ENCODE results near the gene REN.

REN gene

DNA sequence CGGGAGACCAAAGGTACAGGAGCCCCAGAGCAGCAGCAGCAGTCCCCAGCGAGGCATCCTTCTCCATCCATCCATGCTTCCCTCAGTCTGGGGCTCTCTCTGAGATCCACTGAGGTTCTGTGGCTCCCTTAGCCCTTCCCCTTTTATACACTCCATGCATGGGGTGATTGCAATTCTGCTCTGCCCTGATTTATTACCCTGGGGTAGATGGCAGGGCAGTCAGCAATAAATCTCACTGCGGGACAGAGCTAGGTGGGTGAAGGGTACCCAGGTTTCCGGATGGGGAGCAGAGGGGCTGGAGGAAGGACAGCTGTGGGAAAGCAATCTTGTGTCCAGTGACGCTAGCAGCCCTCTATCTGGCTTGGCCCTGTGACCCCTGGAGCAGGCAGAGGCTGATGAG, at the start of gene REN:
TSS of gene REN (minus strand) at position 119 of the 400 bp plus-strand sequence. CDS start at position 75, 44 bp downstream.
- no peak for DNase-seq

DNA sequence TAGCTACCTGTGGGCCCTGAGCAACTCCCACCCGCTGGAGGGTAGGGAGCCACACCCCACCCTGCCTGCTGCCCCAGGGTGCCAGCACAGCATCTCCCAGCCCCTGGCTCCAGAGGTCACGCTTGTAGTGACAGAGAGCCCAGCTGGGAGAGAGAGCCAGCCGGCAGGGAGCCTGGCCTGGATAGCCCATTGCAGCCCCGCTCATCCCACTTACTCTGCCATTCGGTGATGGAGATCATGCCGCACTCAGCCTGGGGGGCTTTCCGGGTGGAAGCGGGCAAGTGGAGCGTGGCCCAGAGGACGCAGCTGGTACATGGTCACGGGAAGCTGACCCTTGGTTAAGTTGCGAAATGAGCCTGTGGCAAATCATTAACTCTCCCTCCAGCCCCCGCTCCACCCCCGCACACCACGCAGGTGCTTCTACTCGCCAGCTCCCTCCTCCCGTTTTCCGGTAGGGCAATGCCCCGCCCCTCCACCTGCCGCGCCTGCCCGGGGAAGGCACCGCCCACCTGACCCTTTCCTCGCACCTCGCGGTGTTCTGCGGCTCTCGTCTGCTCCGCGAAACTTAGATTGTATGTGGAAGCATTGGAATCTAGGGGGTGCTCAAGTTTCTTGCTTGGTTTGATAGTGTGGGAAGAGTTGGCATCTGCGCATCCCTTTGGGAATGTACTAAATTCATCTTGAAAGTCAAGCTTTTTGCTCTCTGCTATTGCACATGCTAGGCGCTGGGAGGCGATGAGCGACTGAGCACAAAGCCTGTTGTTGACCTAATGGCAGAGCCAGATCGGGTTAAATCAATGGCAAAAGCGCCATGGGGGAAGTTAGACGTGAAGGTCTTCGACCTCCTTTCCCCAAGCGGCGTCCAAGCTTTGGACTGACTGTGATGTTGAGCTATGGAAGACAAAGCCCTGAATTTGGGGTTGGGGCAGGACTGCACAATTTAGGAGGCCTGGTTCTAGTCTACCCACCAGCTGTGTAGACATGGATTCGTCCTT, 47.8 kb upstream of the REN start, which contains the start of gene GOLT1A:
TSS of gene GOLT1A (minus strand) at position 321 of the 995 bp plus-strand sequence. CDS start at position 239, 82 bp downstream.
- DNase-seq, result peak; percentile 72

DNA sequence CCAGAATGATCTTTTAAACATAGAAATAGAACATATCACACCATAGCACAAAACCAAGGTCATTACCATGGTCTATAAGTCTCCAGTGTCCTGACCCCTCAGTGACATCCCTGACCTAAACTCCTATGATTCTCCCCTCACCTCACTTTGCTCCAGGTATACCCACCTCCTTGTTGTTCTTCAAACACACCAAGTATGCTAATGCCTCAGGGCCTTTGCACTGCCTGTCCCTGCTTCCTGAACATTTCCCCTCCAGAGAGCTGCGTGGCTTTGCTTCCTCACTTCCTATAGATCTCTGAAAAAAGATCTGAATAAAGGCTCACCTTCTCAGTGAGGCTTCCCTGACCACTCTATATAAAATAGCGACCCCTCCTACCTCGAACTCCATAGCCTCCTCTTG, 46.6 kb upstream of the REN start:
- no peak for DNase-seq

DNA sequence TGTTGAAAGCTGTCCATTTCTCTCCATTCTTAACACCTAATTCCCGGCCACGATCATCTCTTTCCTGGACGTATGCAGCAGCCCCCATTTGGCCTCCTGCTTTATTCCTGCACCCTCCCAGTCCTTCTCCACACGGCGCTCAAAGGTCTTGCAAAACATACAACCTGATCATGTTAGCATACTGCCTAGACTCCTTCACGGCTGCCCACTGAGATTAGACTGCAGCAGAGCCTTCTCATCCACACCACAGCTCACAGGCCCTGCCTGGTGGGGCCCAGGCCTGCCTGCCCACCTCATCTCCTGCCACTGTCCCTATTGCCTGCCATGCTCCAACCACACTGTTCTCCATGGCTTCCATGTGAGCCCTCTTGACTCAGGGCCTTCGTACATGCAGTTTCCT, 44.9 kb upstream of the REN start:
- no peak for DNase-seq

DNA sequence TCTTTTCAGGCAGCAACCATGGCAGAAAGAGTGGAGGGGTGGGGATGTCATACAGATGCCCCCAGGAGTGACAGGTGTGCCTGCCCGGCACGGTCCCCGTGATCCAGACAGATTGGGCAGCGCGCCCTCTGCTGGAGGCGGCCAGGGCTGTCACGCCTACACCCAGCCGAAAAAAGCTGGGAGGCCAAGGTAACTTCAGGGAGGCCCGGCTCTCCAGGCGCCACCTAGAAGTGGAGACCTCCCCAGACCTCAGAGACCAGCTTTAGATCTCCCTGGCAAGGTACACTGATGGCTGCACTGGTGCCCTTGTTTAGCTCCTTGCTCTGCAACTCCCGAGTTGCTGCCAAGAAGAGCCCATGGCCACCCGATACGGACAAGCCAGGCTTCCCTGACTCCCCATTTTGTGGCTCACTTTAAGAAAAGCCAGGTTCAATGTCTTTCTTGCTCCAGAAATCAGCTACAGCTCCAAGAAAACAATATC, 41.0 kb upstream of the REN start:
- peak; percentile 14 for DNase-seq

DNA sequence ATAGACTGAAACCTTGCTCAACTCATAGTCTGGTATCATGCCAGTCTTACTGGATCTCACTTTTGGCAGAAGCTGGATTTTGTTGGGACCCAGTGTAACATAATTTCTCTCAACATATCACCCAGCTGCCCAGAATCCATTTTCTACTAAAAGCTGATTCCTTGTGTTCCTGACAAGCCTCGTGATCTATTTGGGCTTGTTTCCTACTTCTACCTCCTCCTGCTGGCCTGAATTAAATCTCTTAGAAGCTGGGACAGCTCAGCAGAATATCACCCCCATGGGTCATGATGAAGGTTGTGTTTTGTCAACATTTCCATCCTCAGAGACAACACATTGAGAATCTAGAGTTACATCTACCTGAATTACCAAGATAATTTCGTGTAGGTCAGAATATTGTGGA, 40.0 kb upstream of the REN start:
- DNase-seq, result peak; percentile 34

DNA sequence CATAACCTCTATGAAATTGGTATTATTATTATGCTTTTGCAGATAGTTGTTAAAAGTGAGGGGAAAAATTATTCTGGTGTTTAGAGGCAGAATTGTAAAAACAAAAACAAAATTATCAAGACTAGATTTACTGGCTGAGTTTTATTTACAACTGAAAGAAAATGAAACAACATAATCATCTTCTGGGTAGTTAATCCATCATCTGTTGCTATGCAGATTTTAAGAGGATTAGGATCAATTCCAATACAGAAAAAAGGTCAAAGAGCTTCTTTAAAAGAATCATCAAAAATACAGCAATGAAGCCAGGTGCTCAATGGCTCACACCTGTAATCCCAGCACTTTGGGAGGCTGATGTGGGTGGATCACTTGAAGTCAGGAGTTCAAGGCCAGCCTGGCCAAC, 39.3 kb upstream of the REN start:
- DNase-seq, result no peak

DNA sequence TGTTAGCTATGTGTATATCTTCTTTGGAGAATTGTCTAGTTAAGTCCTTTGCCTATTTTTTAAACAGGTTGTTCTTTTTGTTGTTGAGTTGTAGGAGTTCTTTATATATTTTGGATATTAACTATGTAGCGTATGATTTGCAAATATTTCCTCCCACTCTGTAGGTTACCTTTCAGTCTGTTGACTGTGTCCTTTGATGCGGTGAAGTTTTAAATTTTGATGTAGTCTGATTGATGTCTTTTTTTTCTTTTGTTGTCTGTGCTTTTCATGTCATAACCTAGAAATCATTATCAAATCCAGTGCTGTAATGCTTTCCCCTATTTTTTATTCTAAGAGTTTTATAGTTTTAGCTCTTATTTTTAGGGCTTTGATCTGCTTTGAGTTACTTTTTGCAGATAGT, 38.8 kb upstream of the REN start:
- no peak for DNase-seq

DNA sequence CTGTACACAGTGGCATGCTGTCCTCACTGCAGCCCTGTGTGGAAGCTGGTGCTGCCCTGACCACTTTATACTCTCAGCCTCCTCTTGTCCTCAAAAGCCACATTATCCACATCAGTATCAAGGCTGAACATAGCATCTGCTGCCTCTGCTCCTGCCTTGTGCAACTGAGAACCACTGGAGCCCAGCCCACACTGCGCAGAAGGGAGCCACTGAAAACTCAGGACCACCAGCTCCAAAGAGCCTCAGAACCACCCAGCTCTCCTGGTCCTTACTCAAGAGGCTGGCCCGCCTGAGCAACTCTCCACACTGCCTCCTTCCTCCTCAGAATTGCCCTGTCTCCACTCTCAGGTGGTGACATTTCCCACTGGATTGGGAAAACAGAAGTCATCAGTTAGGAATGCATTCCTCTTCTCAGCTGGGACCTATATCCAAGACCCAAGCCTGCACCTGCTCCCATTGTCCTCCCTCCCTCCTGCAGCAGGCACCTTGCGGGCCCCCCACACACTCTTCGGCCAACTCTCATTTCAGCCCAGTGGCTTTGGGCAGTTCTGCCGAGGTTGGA, 37.1 kb upstream of the REN start:
- no peak for DNase-seq

DNA sequence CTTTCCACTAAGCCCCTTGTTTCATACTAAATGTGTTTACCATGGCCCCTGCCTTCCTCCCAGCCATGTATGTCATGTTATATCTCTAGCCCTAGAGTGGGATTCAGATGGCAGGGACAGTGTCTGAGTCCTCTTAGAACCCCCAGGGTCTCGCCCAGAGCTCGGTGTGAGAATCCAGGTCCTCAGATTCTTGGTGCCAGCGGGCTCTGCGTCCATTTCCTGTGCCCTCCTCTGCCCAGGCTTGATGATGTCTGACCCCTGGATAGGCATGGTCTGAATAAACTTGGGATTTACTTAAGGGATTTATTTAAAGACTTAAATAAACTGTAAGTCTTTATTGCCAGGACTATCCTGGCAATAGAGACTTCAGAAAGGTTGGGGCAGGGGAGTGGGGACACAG, 36.3 kb upstream of the REN start:
- no peak for DNase-seq

DNA sequence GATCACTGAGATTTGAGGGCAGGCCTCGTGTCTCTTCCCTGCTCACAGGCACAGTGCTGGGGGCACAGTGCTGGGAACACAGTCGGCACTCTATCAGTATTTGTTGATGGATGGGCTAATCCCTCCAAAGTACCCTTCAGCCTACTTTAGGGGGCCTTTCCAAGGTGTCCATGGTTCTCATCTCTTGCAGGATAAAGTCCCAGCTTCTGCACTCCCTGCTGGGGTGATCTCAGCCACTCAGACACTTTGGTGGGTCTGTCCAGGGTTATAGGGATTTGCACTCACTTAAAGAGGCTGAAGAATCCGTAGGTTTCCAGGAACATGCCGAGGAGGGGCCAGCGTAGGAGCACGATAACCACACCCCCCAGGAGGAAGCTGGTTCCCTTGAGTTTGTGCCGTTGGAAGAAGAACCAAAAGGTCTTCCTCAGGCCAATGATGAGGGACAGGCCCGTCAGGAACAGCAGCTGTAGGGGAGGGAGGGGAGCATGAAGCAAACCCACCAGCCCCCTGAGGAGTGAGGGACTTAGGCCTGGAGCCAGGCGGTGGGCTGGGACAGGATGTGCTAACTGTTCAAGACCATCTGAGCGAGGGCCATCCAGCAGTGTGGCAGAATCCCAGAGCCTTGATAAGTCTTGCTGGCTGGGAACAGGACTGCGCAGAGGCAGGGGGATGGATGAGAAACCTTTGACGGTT, 35.4 kb upstream of the REN start:
- no peak for DNase-seq

DNA sequence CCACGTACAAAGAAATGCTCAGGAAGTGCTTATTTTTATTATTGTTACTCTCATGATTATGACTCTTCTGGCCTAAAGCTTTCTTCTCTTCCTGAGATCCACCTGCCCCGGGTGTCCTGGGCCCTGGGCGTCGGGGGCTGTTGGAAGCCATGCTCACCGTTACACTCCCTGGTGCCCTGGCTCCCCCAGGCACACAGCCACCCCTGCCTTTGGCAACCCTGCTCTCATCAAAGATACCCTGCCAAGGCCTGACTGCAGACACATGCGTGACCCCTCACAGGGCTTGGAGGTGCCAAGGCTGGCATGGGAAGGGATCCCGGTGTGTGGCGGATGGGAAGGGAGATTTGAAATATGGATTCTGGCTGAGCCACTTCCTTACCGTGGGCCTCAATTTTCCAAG, 33.4 kb upstream of the REN start:
- no peak for DNase-seq

DNA sequence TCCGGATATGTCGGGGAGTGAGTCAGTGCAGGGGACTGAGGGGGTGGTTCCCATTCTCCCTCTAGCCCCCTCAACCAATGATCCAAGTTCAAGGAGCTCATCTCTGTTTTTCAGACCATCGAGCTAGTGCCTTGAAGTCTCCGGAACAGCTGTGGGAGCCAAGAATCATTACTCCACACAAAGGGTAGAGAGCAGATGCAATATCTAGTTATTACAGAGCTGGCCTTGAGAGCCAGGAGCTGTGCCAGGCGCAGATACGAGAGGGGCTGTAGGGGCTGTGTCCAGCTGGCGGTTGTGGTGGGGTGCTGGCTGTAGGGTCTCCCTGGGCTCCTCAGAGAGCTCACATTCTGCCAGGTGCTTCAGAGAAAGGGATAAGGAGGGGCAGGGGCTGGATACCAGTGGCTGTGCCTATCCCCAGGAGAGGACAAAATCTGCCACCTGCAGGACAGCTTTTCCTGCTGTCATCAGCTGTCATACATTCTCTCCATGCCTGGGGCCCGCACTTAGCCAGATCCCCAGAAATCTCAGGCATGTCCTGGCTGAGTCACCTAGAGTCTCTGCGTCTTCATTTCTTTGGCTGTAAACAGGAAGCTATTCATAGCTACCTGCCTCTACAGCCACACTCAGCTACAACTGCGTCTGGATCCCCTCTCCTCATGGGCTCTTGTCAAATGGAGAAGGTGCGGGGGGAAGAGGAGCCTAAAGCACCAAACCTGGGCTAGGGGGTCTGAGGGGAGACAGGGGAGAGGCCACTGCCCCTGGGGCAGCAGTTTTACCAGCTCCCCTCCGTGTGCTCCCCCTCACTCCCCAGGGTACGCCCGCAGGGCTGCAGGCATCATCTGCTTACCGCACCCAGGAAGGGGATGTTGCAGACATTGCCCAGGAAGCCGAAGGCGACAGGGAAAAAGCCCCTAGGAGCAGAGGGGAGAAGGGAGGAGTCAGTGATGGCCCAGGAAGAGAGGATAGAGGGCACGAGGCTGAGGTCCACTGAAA, 32.5 kb upstream of the REN start:
- peak; percentile 69 for DNase-seq

DNA sequence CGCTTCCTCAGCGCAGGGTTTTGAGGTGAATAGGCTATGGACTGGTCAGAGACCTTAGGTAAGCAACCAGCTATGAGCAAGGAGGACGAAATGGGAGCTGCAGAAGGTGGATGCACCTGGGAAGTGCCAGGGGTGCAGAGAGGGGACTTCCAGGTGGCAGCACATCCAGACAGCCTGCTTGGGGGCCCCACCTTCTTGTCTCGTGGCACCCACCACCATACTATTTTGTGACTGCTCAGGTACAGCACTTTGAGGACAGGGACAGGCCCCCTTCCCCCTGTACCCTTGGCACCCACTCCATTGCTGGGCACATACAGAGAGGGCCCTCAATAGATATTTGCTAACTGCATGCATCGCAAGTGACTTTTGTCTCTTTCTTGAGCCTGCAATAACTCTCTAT, 30.9 kb upstream of the REN start:
- no peak for DNase-seq

DNA sequence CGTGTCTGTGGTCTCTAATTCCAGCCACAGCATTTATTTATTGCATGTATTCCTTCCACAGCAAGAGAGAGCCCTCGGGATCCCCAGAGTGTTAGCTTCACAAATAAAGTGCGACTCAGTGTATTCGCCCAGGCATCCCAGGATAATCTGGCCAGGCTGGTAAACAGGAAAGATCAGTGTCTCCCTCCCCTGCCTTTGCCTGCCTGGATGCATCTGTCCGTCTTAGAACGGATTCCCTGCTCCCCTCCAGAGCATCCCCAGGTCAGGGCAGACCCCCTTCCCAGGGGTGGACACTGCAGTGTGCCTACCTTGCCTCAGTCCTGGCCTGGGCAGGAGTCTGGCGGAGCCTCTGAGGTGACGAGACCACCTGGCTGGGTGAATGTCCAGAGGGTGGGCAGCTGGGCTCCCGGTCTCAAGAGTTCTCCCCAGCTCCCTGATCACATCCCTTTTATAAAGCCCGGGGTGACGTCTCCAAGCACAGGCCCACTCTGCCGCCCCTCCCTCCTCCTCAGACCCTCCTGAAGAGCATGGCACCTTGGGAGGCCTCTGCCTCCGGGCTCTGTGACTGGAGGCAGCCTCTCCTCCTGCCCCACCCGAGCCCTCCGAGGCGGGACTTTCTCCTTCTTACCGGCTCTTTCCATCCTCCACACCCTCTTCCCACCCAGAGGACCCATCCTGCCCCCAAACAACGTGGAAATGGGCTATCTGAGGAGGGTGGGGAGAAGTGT, 30.1 kb upstream of the REN start, which contains the start of gene KISS1:
TSS of gene KISS1 (minus strand) at position 424 of the 728 bp plus-strand sequence. CDS start 3,615 bp downstream, outside the sequence.
- DNase-seq, result no peak

DNA sequence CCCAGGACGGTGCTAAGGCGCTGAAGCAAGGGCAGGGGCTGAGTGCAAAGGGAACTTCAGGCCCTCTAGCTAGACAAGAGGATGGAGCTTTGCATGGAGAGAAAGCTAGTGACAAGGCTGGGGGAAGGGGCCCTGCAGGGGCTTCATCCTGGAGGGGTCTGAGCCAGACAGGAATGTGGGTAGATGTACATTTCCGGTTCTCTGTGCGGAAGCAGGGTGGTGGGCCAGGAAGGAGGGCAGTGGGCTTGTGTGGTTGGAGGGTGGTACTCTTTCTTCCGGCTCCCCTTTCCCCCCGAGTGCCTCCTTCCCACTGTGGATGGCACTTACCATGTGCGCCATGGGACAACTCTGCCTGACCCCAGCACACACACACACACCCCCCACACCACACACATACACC, 28.6 kb upstream of the REN start:
- no peak for DNase-seq

DNA sequence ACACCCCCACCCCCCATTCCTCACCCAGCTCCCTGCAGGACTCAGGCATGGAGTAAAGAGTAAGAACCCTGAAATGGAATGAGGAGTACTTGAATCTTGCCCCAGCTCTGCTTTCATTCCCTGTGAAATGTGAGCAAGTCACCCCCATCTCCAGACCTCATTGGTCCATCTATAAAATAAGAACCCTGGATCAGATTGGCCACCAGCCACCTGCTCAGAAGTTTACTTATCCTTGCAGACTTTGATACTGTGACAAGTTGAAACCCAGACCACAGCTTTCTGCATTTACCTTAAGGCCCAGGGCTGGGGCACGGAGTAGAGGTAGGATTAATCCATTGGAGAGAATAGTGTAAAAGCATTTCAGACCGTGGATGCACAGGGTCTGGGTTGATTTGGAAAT, 27.9 kb upstream of the REN start:
- no peak for DNase-seq

DNA sequence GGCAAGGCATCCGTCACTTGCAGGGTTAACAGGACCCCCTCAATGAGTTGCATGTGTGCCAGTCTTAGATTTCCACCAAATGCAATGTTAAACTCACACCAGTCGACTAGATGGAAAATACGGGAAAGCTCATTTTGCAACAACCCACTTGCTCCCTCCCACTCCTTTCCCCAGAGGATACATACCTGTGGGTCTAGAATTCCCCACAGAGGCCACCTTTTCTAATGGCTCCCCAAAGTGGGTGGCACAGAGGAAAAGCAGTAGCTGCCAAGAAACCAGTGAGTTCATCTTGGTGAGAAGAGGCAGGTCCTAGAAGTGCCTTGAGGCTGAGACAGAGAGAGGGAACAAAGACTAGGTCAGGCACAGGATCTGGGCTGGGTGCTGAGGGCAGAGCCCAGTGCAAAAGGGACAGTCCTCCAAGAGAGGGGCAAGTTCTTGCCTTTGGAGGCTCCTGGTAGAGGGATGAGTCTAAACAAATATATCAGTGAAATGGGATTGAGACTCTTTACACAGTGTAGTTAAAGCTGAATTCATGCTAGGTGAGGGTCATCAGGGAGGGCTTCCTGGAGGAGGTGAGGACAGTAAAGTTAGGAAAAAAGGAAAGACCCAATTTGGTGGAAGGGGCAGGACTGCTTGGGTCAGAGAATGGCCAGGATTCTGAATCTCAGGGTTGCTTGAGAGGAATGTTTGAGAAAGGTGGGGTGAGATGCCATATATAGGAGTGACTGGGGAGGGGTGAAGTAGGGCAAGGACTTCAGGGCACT, 26.6 kb upstream of the REN start:
- no peak for DNase-seq

DNA sequence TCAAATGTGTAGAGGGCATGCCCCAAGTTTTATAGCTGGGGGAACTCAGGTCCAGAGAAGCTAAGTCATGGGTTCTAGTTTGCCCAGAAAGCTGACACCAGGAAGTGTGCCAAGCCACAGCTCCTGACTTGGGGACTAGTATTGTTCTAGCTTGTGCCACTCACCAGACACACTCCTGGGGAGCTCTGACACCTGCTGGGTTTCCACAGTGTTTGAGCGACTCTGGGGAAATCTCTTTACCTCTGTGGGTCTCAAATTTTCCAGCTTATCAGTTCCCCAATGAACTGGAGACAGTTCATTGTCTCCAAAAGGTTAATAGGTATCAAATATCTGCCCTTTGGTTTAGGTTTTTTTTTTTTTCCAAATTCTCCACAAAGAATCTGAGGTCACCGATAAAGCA, 25.9 kb upstream of the REN start:
- no peak for DNase-seq

DNA sequence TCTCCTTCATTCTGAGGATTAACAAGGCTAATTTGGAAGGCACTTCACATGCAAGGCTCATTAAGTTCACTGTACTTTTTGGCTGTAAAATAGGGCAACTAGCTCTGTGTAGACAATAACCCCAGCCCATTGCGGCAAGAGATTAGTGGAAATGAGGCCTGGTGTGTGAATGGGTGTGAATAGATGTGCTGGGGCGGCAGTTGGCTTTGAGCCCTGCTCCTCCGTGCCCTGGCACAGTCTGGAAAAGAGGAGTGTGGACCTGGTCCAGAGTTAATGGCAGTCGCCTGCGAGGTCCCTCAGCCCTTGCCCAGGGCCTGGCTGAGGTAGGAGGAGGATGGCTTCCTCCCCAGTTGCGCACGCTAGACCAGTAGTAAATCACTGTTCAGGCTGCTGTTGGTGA, 25.3 kb upstream of the REN start:
- no peak for DNase-seq
